ENCODE data around the gene PALLD. TPM values are rescaled to one million over a fixed set of nuclear protein-coding genes. Genes with fewer than 3 reads are reported as not detected.

PALLD gene
- total and polyA plus RNA-seq, 3 donors from 2014 or later = 138 to 156 (median 146) TPM

DNA sequence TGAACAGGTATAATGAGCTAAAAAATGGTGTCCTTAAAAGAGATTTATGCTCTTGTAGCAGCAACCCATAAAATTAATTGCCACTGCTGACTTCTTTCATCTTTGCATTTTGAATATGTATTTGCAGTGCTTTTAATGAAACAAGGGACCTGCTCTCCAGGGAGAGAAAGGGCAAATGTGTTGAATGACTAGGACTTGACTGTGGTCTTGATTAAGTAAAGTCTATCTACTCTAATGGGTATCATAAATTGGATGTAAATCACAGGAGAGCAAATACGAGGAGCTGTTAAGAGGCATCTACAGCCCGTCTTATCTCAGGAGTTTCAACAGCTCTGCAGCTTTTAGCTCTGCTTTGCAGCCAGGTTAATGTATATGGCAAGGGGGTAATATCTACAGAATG is 216.4 kb downstream of the PALLD start:
- 88 to 89% methylated on average over 2 of the region's 2 CpGs for WGBS, 2 donors
- H3K27ac ChIP-seq = no peak overlapping the region
- H3K4me3 ChIP-seq = no peak overlapping the region
- no peak for DNase-seq
- no peaks in the 10 kb centered on the region for H3K36me3 ChIP-seq (ENCODE audit: low read depth, missing control alignments)
- intact Hi-C loops (cut with DNase I; ENCODE audit: low total_unique reads) = loop anchor here (10.0 kb wide), 2 partner anchors 102 to 202 kb away; no protein-coding TSS in a partner anchor
- TF ChIP-seq, protein P1, sequence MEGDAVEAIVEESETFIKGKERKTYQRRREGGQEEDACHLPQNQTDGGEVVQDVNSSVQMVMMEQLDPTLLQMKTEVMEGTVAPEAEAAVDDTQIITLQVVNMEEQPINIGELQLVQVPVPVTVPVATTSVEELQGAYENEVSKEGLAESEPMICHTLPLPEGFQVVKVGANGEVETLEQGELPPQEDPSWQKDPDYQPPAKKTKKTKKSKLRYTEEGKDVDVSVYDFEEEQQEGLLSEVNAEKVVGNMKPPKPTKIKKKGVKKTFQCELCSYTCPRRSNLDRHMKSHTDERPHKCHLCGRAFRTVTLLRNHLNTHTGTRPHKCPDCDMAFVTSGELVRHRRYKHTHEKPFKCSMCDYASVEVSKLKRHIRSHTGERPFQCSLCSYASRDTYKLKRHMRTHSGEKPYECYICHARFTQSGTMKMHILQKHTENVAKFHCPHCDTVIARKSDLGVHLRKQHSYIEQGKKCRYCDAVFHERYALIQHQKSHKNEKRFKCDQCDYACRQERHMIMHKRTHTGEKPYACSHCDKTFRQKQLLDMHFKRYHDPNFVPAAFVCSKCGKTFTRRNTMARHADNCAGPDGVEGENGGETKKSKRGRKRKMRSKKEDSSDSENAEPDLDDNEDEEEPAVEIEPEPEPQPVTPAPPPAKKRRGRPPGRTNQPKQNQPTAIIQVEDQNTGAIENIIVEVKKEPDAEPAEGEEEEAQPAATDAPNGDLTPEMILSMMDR (IDR thresholded peaks at IDR 0.05) = no peak
- TF ChIP-seq POLR2A (IDR thresholded peaks at IDR 0.05) = no peak
- H3K9me3 ChIP-seq = no peaks in the 10 kb centered on the region
- no peaks in the 10 kb centered on the region for H3K27me3 ChIP-seq
- peaks cover 6% of the 10 kb centered on the region for H3K4me1 ChIP-seq

DNA sequence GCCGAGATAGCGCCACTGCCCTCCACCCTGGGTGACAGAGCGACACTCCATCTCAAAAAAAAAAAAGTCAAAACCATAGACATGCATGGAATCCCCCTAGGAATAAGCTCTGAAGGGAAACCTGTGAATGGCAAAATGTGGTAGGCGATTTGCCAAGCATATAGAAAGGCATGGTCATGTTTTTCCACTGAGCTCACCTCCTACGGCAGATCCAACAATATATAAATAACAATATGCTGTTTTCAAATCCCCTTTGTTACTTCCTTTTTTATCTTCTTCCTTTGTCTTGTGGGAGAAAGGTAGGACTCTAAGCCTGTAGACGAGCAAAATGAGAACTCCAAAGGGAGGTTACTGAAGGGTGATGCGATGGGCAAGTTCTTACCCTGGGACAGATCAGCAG is 219.0 kb downstream of the PALLD start:
- Histone ChIP-seq H3K9me3 (no peaks in the 10 kb centered on the region), H3K27ac (no peak overlapping the region), H3K36me3 (ENCODE audit: low read depth, missing control alignments) (no peaks in the 10 kb centered on the region), H3K4me1 (peaks cover 6% of the 10 kb centered on the region), H3K27me3 (no peaks in the 10 kb centered on the region), H3K4me3 (no peak overlapping the region)
- 79 to 82% methylated on average over 7 of the region's 7 CpGs for WGBS, 2 donors
- DNase-seq = no peak
- intact Hi-C loops (cut with DNase I; ENCODE audit: low total_unique reads) = loop anchor here (10.0 kb wide), 2 partner anchors 99 to 199 kb away; no protein-coding TSS in a partner anchor
- TF ChIP-seq, protein P1 (IDR thresholded peaks at IDR 0.05) = no peak
- no peak for TF ChIP-seq POLR2A (IDR thresholded peaks at IDR 0.05)

DNA sequence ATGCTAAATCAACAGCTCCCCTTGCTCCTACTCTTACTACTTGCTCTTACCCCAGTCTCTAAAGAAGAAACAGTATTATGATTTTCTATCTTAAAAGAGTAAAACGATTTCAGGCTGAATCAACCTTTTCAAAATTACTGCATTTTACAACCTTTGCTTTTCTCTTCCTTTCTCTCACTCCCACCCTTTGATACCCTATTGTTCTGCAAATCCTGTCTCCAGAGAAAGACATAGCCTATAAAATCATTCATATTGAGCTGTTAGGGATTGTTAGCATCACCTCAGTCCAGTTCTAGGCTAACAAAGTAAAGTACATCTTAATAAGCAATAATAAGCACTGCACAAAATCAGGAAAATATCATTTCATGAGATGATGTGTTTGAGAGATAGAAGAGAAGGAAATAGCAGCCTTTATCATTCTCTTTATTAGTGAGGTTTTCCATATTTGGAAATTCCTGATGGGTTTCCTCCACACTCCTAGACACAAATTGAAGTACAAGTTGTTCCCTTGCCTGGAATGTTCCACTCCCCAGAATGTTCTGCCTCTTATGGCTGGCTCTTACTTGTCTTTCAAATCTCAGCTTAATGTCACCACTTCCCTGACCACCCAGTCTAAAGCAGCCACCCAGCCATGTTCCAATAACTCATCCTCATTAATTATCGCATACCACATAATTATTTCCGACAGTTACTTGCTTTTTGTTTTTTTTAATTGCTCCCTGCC is 219.7 kb downstream of the PALLD start:
- Histone ChIP-seq H3K4me3 (no peak overlapping the region), H3K27me3 (no peaks in the 10 kb centered on the region), H3K9me3 (no peaks in the 10 kb centered on the region), H3K4me1 (peaks cover 6% of the 10 kb centered on the region), H3K36me3 (ENCODE audit: low read depth, missing control alignments) (no peaks in the 10 kb centered on the region), H3K27ac (peak overlapping the region in 1 of 2 donors; percentile 46)
- 43 to 56% methylated on average over 3 of the region's 3 CpGs for WGBS, 2 donors
- peak; percentile 43 for DNase-seq
- TF ChIP-seq, protein P1 (IDR thresholded peaks at IDR 0.05) = no peak
- no peak for TF ChIP-seq POLR2A (IDR thresholded peaks at IDR 0.05)
- intact Hi-C loops (cut with DNase I; ENCODE audit: low total_unique reads) = loop anchor here (10.0 kb wide), 2 partner anchors 98 to 198 kb away; no protein-coding TSS in a partner anchor

DNA sequence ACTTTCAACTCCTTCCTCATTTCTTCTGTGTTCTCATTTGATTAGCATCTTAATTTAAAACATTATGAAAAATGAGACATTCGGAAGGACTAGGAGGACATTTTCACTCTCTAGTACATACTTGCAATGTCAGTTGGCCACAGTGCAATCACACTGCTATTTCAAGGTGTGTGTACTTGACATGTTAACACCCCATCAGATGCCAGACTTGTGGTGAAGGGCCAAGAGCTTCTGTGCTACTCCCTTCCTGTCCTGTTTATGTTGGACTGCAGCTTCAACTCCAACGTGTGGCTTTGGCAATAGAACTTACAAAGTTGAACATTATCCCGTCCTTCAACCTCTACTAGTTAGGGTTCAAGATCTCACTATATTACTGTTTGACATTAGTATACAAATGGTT is 221.0 kb downstream of the PALLD start:
- DNase-seq = no peak
- peaks cover 6% of the 10 kb centered on the region for H3K4me1 ChIP-seq
- H3K36me3 ChIP-seq (ENCODE audit: low read depth, missing control alignments) = no peaks in the 10 kb centered on the region
- peak overlapping the region in 1 of 2 donors; percentile 46 for H3K27ac ChIP-seq
- TF ChIP-seq, protein P1 (IDR thresholded peaks at IDR 0.05) = no peak
- TF ChIP-seq POLR2A (IDR thresholded peaks at IDR 0.05) = no peak
- no peaks in the 10 kb centered on the region for H3K9me3 ChIP-seq
- no peaks in the 10 kb centered on the region for H3K27me3 ChIP-seq
- intact Hi-C loops (cut with DNase I; ENCODE audit: low total_unique reads) = loop anchor here (10.0 kb wide), 2 partner anchors 97 to 197 kb away; no protein-coding TSS in a partner anchor
- no peak overlapping the region for H3K4me3 ChIP-seq
- 29 to 38% methylated on average over 3 of the region's 3 CpGs for WGBS, 2 donors

All from testis (tissue), 3 donors.